HCT116 (cell line): Measurements from ENCODE around the gene ROMO1. TPM values are rescaled to one million over a fixed set of nuclear protein-coding genes. Genes with fewer than 3 reads are reported as not detected.

Source experiments
- ATAC-seq: fragments of 200-7000 bp; cut with Tn5 transposase; 2 replicates; pipeline ENCODE4 v1.9.1; 2020; ENCODE audit warnings: mild to moderate bottlenecking, moderate library complexity
- BruUV-seq: library from RNA; stranded (reverse); fragments of 400-500 nt; replicated peaks from 2 replicates; lab custom pipeline; 2021; lab: Mats Ljungman, UMichigan
- CTCF ChIA-PET: fragments of 300-600 bp; sonication (Branson Sonifier 250); formaldehyde crosslinking; loops from one replicate; lab custom pipeline; 2021; ENCODE audit warnings: antibody characterized with exemption; lab: Charles Lee
- POLR2A ChIA-PET: fragments of 300-600, 350-600 bp; sonication (Branson Sonifier 250); formaldehyde crosslinking; loops from one replicate; lab custom pipeline; 2021; ENCODE audit warnings: antibody characterized with exemption; lab: Charles Lee
- RAD21 ChIA-PET, 2 experiments: fragments of 300-600 bp; sonication (Branson Sonifier 250); formaldehyde crosslinking; loops; one replicate each; lab custom pipeline; 2023; ENCODE audit warnings: low total read pairs in 2 of 2; ENCODE audit not compliant: uncharacterized antibody in 2 of 2, unreplicated experiment in 2 of 2, low non-redundant PET in 1 of 2; lab: Charles Lee
- DNase-seq: peaks from one replicate; pipeline ENCODE4 v3.0.0-alpha.2; 2010; ENCODE audit warnings: low read depth, low spot score
- H2AFZ ChIP-seq: fragments of 200-600 bp; shearing (Covaris generic), sonication (generic); 2 replicates; pipeline ENCODE4 v1.6.1; 2017; ENCODE audit warnings: low read depth, mixed run types, mixed read lengths, antibody characterized with exemption, low read length; ENCODE audit not compliant: poor library complexity, severe bottlenecking
- H3K27ac ChIP-seq: 2 replicates; pipeline ENCODE4 v1.5.1; 2012; ENCODE audit warnings: low read depth, low read length
- H3K27me3 ChIP-seq: fragments of 200-600 bp; sonication (generic); 2 replicates; pipeline ENCODE4 v1.6.1; 2016; ENCODE audit warnings: mixed run types, low read length, mixed read lengths; ENCODE audit not compliant: insufficient read depth
- H3K36me3 ChIP-seq, 2 experiments: fragments of 200-500 bp in 1 of 2; fragments of 200-600 bp in 1 of 2; sonication (Bioruptor generic) in 1 of 2; sonication (generic) in 1 of 2; 2 replicates each; pipeline versions ENCODE4 v1.5.1 to v1.6.1; 2014 to 2016; ENCODE audit warnings: low read length in 2 of 2, inconsistent platforms in 1 of 2, mixed read lengths in 1 of 2, mixed run types in 1 of 2; ENCODE audit not compliant: insufficient read depth in 2 of 2, control insufficient read depth in 1 of 2
- H3K4me1 ChIP-seq, 2 experiments: fragments of 200-600 bp in 1 of 2; sonication (generic) in 1 of 2; 2 replicates each; pipeline versions ENCODE4 v1.5.1 to v1.6.1; 2012 to 2017; ENCODE audit warnings: low read length in 2 of 2, inconsistent platforms in 1 of 2, mild to moderate bottlenecking in 1 of 2, mixed read lengths in 1 of 2, mixed run types in 1 of 2, moderate library complexity in 1 of 2; ENCODE audit not compliant: insufficient read depth in 2 of 2, control insufficient read depth in 1 of 2
- H3K4me2 ChIP-seq: fragments of 200-600 bp; sonication (generic); 2 replicates; pipeline ENCODE4 v1.6.1; 2017; ENCODE audit warnings: mixed run types, low read length, mixed read lengths
- H3K4me3 ChIP-seq, 2 experiments: fragments of 200-600 bp in 1 of 2; sonication (generic) in 1 of 2; replicated peaks in 1 of 2; 2 replicates each; pipeline ENCODE4 v1.5.1; 2011 to 2016; ENCODE audit warnings: low read length in 2 of 2, control low read depth in 1 of 2, low read depth in 1 of 2, mild to moderate bottlenecking in 1 of 2, mixed read lengths in 1 of 2, mixed run types in 1 of 2
- H3K79me2 ChIP-seq: fragments of 200-600 bp; sonication (generic); 2 replicates; pipeline ENCODE4 v1.6.1; 2017; ENCODE audit warnings: mild to moderate bottlenecking, mixed run types, low read length, moderate library complexity, mixed read lengths; ENCODE audit not compliant: insufficient read depth
- H3K9ac ChIP-seq: fragments of 200-600 bp; sonication (generic); 2 replicates; pipeline ENCODE4 v1.6.1; 2016; ENCODE audit warnings: low read length, mixed read lengths
- H3K9me2 ChIP-seq: fragments of 200-600 bp; sonication (generic), shearing (Covaris generic); 2 replicates; pipeline ENCODE4 v1.6.1; 2017; ENCODE audit warnings: mixed run types, mild to moderate bottlenecking, moderate library complexity; ENCODE audit not compliant: insufficient read depth
- H3K9me3 ChIP-seq, 2 experiments: fragments of 200-500 bp in 1 of 2; fragments of 200-600 bp in 1 of 2; sonication (Bioruptor generic) in 1 of 2; sonication (generic) in 1 of 2; 2 replicates each; pipeline ENCODE4 v1.6.1; 2014 to 2017; ENCODE audit warnings: low read length in 2 of 2, mixed read lengths in 2 of 2, inconsistent platforms in 1 of 2, low read depth in 1 of 2, mild to moderate bottlenecking in 1 of 2, mixed run types in 1 of 2, moderate library complexity in 1 of 2; ENCODE audit not compliant: control insufficient read depth in 1 of 2, insufficient read depth in 1 of 2
- H4K20me1 ChIP-seq: fragments of 200-600 bp; sonication (generic), shearing (Covaris generic); 2 replicates; pipeline ENCODE4 v1.6.1; 2017; ENCODE audit warnings: mixed run types, mild to moderate bottlenecking, moderate library complexity; ENCODE audit not compliant: insufficient read depth
- CBX3 ChIP-seq: IDR thresholded peaks from 2 replicates; pipeline ENCODE4 v1.6.1; 2012; ENCODE audit warnings: low read depth
- CEBPB ChIP-seq: IDR thresholded peaks from 2 replicates; pipeline ENCODE4 v1.6.1; 2012; ENCODE audit warnings: low read depth
- EGR1 ChIP-seq: IDR thresholded peaks from 2 replicates; pipeline ENCODE4 v1.6.1; 2012; ENCODE audit warnings: low read depth
- EZH2 ChIP-seq: fragments of 200-600 bp; sonication (generic); IDR thresholded peaks from 2 replicates; pipeline ENCODE4 v1.6.1; 2017; ENCODE audit warnings: antibody characterized with exemption, mixed run types
- EZH2phosphoT487 ChIP-seq: fragments of 200-600 bp; IDR thresholded peaks from 2 replicates; pipeline ENCODE4 v1.6.1; 2018; ENCODE audit warnings: antibody characterized with exemption, borderline replicate concordance
- JUND ChIP-seq: IDR thresholded peaks from 2 replicates; pipeline ENCODE4 v1.6.1; 2012
- POLR2A ChIP-seq: IDR thresholded peaks from 2 replicates; pipeline ENCODE4 v1.7.0; 2011; ENCODE audit warnings: borderline replicate concordance; ENCODE audit not compliant: insufficient read depth, insufficient read length; ENCODE audit errors: extremely low read depth
- POLR2AphosphoS5 ChIP-seq: IDR thresholded peaks from 2 replicates; pipeline ENCODE4 v1.6.1; 2011; ENCODE audit warnings: mild to moderate bottlenecking, low read depth, low read length, moderate library complexity
- RAD21 ChIP-seq: IDR thresholded peaks from 2 replicates; pipeline ENCODE4 v1.6.1; 2012; ENCODE audit warnings: low read depth, mild to moderate bottlenecking
- REST ChIP-seq: IDR thresholded peaks from 2 replicates; pipeline ENCODE4 v1.6.1; 2012; ENCODE audit warnings: low read depth
- SIN3A ChIP-seq: IDR thresholded peaks from 2 replicates; pipeline ENCODE4 v1.6.1; 2012; ENCODE audit warnings: low read depth
- SP1 ChIP-seq: IDR thresholded peaks from 2 replicates; pipeline ENCODE4 v1.6.1; 2012; ENCODE audit warnings: low read depth
- SRF ChIP-seq: IDR thresholded peaks from 2 replicates; pipeline ENCODE4 v1.6.1; 2012; ENCODE audit warnings: low read depth
- YY1 ChIP-seq: IDR thresholded peaks from 2 replicates; pipeline ENCODE4 v1.6.1; 2011; ENCODE audit warnings: low read length, low read depth, moderate library complexity, mild to moderate bottlenecking; ENCODE audit not compliant: insufficient replicate concordance; ENCODE audit errors: extremely low read depth
- ZBTB33 ChIP-seq: IDR thresholded peaks from 2 replicates; pipeline ENCODE4 v1.6.1; 2011; ENCODE audit warnings: mild to moderate bottlenecking, low read length, moderate library complexity; ENCODE audit not compliant: insufficient replicate concordance; ENCODE audit errors: extremely low read depth
- ZFX ChIP-seq: fragments of 450-650 bp; IDR thresholded peaks from 2 replicates; pipeline ENCODE4 v1.6.1; 2017
- ZNF274 ChIP-seq: fragments of 200-500 bp; sonication (Bioruptor generic); IDR thresholded peaks from 2 replicates; pipeline ENCODE4 v1.6.1; 2014; ENCODE audit warnings: mild to moderate bottlenecking, low read depth, low read length, inconsistent platforms
- intact Hi-C: fragments of 100-400 bp; cut with micrococcal nuclease; formaldehyde crosslinking; loops from 2 replicates; pipeline ENCODE4 v1.10.0; 2022
- total RNA-seq: library from RNA; stranded (reverse); gene quantifications from one replicate; pipeline ENCODE4 v1.2.1, GENCODE V29; 2021; ENCODE audit not compliant: unreplicated experiment
- TF ChIP-seq, protein P1 (sequence below): IDR thresholded peaks from 2 replicates; pipeline ENCODE4 v1.6.1; 2012
- TF ChIP-seq, protein P2 (sequence below), 3 experiments: fragments of 200-600 bp in 1 of 3; sonication (generic) in 1 of 3; IDR thresholded peaks in 2 of 3; conservative IDR thresholded peaks in 1 of 3; 2 replicates each; pipeline ENCODE4 v1.5.1; 2012 to 2017; ENCODE audit warnings: low read depth in 2 of 3, low read length in 2 of 3, antibody characterized with exemption in 1 of 3, borderline replicate concordance in 1 of 3, control low read depth in 1 of 3, mild to moderate bottlenecking in 1 of 3, mixed read lengths in 1 of 3, mixed run types in 1 of 3, moderate library complexity in 1 of 3; ENCODE audit not compliant: insufficient read depth in 1 of 3
- TF ChIP-seq, protein P3 (sequence below): IDR thresholded peaks from 2 replicates; pipeline ENCODE4 v1.6.1; 2012

The ROMO1 gene
- total RNA-seq, 1 experiment from 2014 or later: 167 TPM

- H3K9me3 ChIP-seq: no peaks in the 10 kb centered on the region
- H3K9ac ChIP-seq: no peak overlapping the region
- H3K4me3 ChIP-seq: no peak overlapping the region
- peaks cover 99% of the 10 kb centered on the region for H3K79me2 ChIP-seq
- intact Hi-C loops: no loop called here
- no peak overlapping the region for H3K4me2 ChIP-seq
- DNase-seq (no peak), ATAC-seq (no peak)
- POLR2A ChIA-PET: interaction anchor here (1.5 kb wide), 1 partner anchor 28 kb away, joined by 4 read pairs; the partner anchor contains the start of gene RBM39
- no peaks in the 10 kb centered on the region for H3K27me3 ChIP-seq
- H3K36me3 ChIP-seq: peaks cover 84 to 92% of the 10 kb centered on the region in 2 experiments
- no peak overlapping the region for H2AFZ ChIP-seq
- TF ChIP-seq POLR2A: no peak
- TF ChIP-seq CBX3: no peak
- TF ChIP-seq RAD21: no peak
- no peak for TF ChIP-seq EZH2
- TF ChIP-seq REST: no peak
- no peak for TF ChIP-seq ZNF274
- no peak for TF ChIP-seq EGR1
- TF ChIP-seq, protein P1, sequence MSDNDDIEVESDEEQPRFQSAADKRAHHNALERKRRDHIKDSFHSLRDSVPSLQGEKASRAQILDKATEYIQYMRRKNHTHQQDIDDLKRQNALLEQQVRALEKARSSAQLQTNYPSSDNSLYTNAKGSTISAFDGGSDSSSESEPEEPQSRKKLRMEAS: no peak
- no peak for TF ChIP-seq ZFX
- TF ChIP-seq SIN3A: no peak
- TF ChIP-seq YY1: no peak
- TF ChIP-seq, protein P2, sequence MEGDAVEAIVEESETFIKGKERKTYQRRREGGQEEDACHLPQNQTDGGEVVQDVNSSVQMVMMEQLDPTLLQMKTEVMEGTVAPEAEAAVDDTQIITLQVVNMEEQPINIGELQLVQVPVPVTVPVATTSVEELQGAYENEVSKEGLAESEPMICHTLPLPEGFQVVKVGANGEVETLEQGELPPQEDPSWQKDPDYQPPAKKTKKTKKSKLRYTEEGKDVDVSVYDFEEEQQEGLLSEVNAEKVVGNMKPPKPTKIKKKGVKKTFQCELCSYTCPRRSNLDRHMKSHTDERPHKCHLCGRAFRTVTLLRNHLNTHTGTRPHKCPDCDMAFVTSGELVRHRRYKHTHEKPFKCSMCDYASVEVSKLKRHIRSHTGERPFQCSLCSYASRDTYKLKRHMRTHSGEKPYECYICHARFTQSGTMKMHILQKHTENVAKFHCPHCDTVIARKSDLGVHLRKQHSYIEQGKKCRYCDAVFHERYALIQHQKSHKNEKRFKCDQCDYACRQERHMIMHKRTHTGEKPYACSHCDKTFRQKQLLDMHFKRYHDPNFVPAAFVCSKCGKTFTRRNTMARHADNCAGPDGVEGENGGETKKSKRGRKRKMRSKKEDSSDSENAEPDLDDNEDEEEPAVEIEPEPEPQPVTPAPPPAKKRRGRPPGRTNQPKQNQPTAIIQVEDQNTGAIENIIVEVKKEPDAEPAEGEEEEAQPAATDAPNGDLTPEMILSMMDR (IDR thresholded peaks at IDR 0.05 in 2 of 3, conservative IDR thresholded peaks at IDR 0.05 in 1 of 3; ENCODE audit: borderline replicate concordance in 1 of 3, insufficient read depth in 1 of 3, low read depth in 2 of 3, low read length in 2 of 3): no peak
- no peak for TF ChIP-seq SRF
- TF ChIP-seq EZH2phosphoT487: no peak
- no peak for TF ChIP-seq POLR2AphosphoS5
- TF ChIP-seq, protein P3, sequence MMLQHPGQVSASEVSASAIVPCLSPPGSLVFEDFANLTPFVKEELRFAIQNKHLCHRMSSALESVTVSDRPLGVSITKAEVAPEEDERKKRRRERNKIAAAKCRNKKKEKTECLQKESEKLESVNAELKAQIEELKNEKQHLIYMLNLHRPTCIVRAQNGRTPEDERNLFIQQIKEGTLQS: no peak
- no peak for TF ChIP-seq ZBTB33
- no peak for TF ChIP-seq SP1
- TF ChIP-seq CEBPB: no peak
- no peak for TF ChIP-seq JUND
- CTCF ChIA-PET: no interaction called here
- H3K4me1 ChIP-seq: no peaks in the 10 kb centered on the region
- peaks cover 64% of the 10 kb centered on the region for H4K20me1 ChIP-seq
- no peaks in the 10 kb centered on the region for H3K9me2 ChIP-seq
- H3K27ac ChIP-seq: no peak overlapping the region
- no TSS peak for BruUV-seq
- RAD21 ChIA-PET: no interaction called here
Observed at GRCh38 chr20:35714127-35714526, 14.9 kb downstream of the ROMO1 start.
